Adrenal gland (tissue), 5 donors: ENCODE results near the gene SLC6A4.

Experiments
- POLR2A ChIP-seq, 2 donors: fragments of 450-650 bp; IDR thresholded peaks; one replicate each; pipeline ENCODE4 v1.6.1; 2017; ENCODE audit warnings: antibody characterized with exemption in 2 of 2, mild to moderate bottlenecking in 2 of 2, moderate library complexity in 1 of 2
- TF ChIP-seq, protein P1 (sequence below), 6 experiments: fragments of 450-650 bp in 4 of 6; fragments of 200-600 bp in 2 of 6; sonication (generic) in 1 of 6; IDR thresholded peaks; 1 replicate in 5 of 6; 2 replicates in 1 of 6; pipeline versions ENCODE4 v1.5.1 to v1.8.0; 2016 to 2021; ENCODE audit warnings: antibody characterized with exemption in 6 of 6, mild to moderate bottlenecking in 2 of 6, moderate library complexity in 1 of 6
- donor health status: DM: no; HTN: no; CAD: no.

DNA sequence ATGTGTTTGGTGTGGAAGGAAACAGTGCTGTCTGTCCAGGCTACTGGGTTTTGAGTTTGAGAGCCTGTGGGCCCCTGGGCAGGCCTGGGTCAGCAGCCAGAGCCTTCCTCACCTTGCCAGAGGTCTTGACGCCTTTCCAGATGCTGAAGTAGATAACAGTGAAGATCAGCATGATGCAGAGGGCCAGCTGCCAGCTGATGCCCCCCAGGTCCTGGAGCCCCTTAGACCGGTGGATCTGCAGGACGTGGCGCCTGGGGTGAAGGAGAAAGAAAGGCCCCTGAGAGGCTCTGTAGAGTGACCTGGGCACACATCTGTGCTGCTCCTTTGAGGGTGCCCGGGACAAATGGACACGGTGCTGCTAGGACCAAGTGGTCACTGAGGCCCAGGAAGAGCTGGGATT is 18.4 kb downstream of the SLC6A4 start:
- TF ChIP-seq, protein P1, sequence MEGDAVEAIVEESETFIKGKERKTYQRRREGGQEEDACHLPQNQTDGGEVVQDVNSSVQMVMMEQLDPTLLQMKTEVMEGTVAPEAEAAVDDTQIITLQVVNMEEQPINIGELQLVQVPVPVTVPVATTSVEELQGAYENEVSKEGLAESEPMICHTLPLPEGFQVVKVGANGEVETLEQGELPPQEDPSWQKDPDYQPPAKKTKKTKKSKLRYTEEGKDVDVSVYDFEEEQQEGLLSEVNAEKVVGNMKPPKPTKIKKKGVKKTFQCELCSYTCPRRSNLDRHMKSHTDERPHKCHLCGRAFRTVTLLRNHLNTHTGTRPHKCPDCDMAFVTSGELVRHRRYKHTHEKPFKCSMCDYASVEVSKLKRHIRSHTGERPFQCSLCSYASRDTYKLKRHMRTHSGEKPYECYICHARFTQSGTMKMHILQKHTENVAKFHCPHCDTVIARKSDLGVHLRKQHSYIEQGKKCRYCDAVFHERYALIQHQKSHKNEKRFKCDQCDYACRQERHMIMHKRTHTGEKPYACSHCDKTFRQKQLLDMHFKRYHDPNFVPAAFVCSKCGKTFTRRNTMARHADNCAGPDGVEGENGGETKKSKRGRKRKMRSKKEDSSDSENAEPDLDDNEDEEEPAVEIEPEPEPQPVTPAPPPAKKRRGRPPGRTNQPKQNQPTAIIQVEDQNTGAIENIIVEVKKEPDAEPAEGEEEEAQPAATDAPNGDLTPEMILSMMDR (IDR thresholded peaks at IDR 0.05), result no peak
- no peak for TF ChIP-seq POLR2A (IDR thresholded peaks at IDR 0.05)
